Vein endothelial cell (primary cell): ENCODE data around the gene FAM234B. TPM values are rescaled to one million over a fixed set of nuclear protein-coding genes. Genes with fewer than 3 reads are reported as not detected.

Experiments
- total RNA-seq: library from RNA; depleted of rRNA; stranded (reverse); fragments of >200 nt; gene quantifications from 2 replicates; pipeline ENCODE4 v1.2.3, GENCODE V29; 2012

The FAM234B gene
- total RNA-seq = 7.3 and 8.8 TPM in 2 replicates

DNA sequence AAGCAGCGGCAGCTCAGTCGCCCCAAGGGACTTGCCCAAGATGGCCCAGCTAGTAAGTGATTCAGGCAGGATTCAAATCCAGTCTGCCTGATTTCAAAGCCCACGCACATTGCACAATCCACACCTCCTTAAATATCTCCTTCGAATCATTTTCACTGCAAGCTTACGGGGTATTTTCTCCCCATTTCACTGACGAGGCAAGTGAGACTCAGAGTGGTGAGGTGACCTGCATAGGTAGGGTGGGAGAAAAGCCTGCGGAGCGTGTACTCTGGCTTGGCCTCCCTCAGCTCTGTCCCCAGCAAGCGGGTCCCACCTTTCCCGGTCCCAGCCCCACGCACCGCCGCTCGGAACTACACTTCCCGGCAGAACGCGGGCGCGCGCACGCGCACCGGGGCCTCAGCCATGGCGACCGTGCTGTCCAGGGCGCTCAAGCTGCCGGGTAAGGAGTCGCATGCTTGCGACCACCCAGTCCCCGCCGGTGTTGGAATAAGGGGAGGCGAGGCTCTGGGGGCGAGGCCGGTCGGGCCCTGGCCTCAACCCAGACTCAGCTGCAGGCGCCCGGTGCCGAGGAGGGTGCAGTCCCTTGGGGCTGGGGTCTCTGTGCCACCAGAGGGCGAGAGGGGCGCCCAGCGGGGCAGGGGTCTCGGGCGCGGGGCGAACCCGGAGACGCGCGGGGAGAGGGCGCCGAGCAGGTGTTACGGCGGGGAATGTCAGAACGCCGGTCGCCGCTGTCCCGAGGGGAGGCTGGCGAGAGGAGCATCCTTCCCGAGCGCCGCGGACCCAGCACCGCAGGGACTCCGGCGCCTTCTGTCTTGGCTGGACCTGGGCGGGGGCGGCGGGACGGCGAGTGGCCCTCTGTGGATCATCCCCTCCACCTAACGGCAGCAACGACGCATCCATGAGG, at the start of gene FAM234B:
FAM234B (plus strand) TSS at position 380 of the 904 bp plus-strand sequence; CDS start at position 403, 23 bp downstream.

GRCh38 chr12:12999959-13000615, 44.1 kb upstream of the FAM234B start, which contains the start of gene HEBP1:
Gene HEBP1, minus strand, starts transcription at chr12:13000265. Its CDS starts 151 bp downstream, at chr12:13000114.

GRCh38 chr12:13103391-13104033, 59.3 kb downstream of the FAM234B start, which contains the start of gene GSG1:
Gene GSG1, minus strand, starts transcription at chr12:13103667. Its CDS starts 155 bp downstream, at chr12:13103512.

Other genes with a start within 250 kb of the FAM234B start
- 66.0 and 83.0 TPM in 2 replicates for gene DDX47, start 231.0 kb upstream of the FAM234B start, total RNA-seq
- gene GPRC5A, start 152.8 kb upstream of the FAM234B start, total RNA-seq = 5.0 and 11.1 TPM in 2 replicates
- 0.38 TPM in 1 of 2 replicates, not detected in the other for gene GPRC5D, start 92.2 kb upstream of the FAM234B start, total RNA-seq
- 14.0 and 14.7 TPM in 2 replicates for gene HEBP1, start 44.1 kb upstream of the FAM234B start, total RNA-seq
- not detected in 2 replicates for gene GSG1, start 59.3 kb downstream of the FAM234B start, total RNA-seq
- gene EMP1, start 152.3 kb downstream of the FAM234B start, total RNA-seq = 127 and 448 TPM in 2 replicates